Bronchial epithelial cell (primary cell): ENCODE results near the gene MYRIP. TPM values are rescaled to one million over a fixed set of nuclear protein-coding genes. Genes with fewer than 3 reads are reported as not detected.
"Not testable (repeated sequence)": the region's sequence is repeated elsewhere in the genome, so short reads cannot be mapped to it uniquely, and the experiment has no call there.

ENCODE experiments used
- DNase-seq: peaks from one replicate; pipeline ENCODE4 v3.0.0-alpha.2; 2010; ENCODE audit warnings: low read depth
- FAIRE-seq: peaks from 2 replicates; lab custom pipeline; 2011; peaks lifted over from hg19 to GRCh38; lab: Jason Lieb, UNC
- H3K27me3 ChIP-seq: 2 replicates; pipeline ENCODE4 v1.5.1; 2011; ENCODE audit warnings: low read length; ENCODE audit not compliant: control insufficient read depth, insufficient read depth
- H3K36me3 ChIP-seq: 2 replicates; pipeline ENCODE4 v1.5.1; 2011; ENCODE audit warnings: low read length; ENCODE audit not compliant: control insufficient read depth, insufficient read depth
- H3K4me3 ChIP-seq: 2 replicates; pipeline ENCODE4 v1.5.1; 2011; ENCODE audit warnings: mild to moderate bottlenecking, low read depth, low read length, control low read depth
- CTCF ChIP-seq: IDR thresholded peaks from 2 replicates; pipeline ENCODE4 v1.5.1; 2011; ENCODE audit warnings: mild to moderate bottlenecking, moderate library complexity, low read length, control low read depth, inconsistent platforms; ENCODE audit not compliant: insufficient read depth, severe bottlenecking
- total RNA-seq: library from RNA; depleted of rRNA; stranded (reverse); fragments of >200 nt; gene quantifications from 2 replicates; pipeline ENCODE4 v1.2.1, GENCODE V29; 2014

MYRIP gene
- total RNA-seq, 1 donor from 2014 or later = not detected

- DNase-seq (no peak), FAIRE-seq (no peak)
- H3K36me3 ChIP-seq = no peaks in the 10 kb centered on the region
- H3K4me3 ChIP-seq = no peak overlapping the region
- no peak for TF ChIP-seq CTCF
- no peaks in the 10 kb centered on the region for H3K27me3 ChIP-seq
Measured at GRCh38 chr3:39783680-39784079, 25.7 kb upstream of the MYRIP start.

- TF ChIP-seq CTCF = no peak
- DNase-seq (no peak), FAIRE-seq (no peak)
- H3K27me3 ChIP-seq = no peaks in the 10 kb centered on the region
- H3K4me3 ChIP-seq = no peak overlapping the region
- no peaks in the 10 kb centered on the region for H3K36me3 ChIP-seq
Measured at GRCh38 chr3:39784922-39785321, 24.5 kb upstream of the MYRIP start.

- no peaks in the 10 kb centered on the region for H3K27me3 ChIP-seq
- no peak overlapping the region for H3K4me3 ChIP-seq
- FAIRE-seq = no peak
- H3K36me3 ChIP-seq = no peaks in the 10 kb centered on the region
- no peak for DNase-seq
- TF ChIP-seq CTCF = no peak
Measured at GRCh38 chr3:39788128-39788883, 21.1 kb upstream of the MYRIP start.

- no peak overlapping the region for H3K4me3 ChIP-seq
- FAIRE-seq (no peak), DNase-seq (no peak)
- H3K27me3 ChIP-seq = no peaks in the 10 kb centered on the region
- no peaks in the 10 kb centered on the region for H3K36me3 ChIP-seq
- TF ChIP-seq CTCF = no peak
Measured at GRCh38 chr3:39791603-39792002, 17.8 kb upstream of the MYRIP start.

- no peak for TF ChIP-seq CTCF
Measured at GRCh38 chr3:39794880-39795279, 14.5 kb upstream of the MYRIP start.

GRCh38 chr3:39801216-39801615, 8.2 kb upstream of the MYRIP start:
- DNase-seq = no peak
- no peak overlapping the region for H3K4me3 ChIP-seq
- H3K36me3 ChIP-seq = no peaks in the 10 kb centered on the region
- TF ChIP-seq CTCF = no peak
- H3K27me3 ChIP-seq = no peaks in the 10 kb centered on the region
- FAIRE-seq = no peak

More at GRCh38 chr3:39794880-39795279, 14.5 kb upstream of the MYRIP start:
- no peak for DNase-seq
- FAIRE-seq = no peak
- H3K27me3 ChIP-seq = no peaks in the 10 kb centered on the region
- no peaks in the 10 kb centered on the region for H3K36me3 ChIP-seq
- H3K4me3 ChIP-seq = no peak overlapping the region

GRCh38 chr3:39802486-39802885, 6.9 kb upstream of the MYRIP start:
- not testable (repeated sequence) for DNase-seq, H3K27me3 ChIP-seq, FAIRE-seq, H3K4me3 ChIP-seq, H3K36me3 ChIP-seq
